Measurements from ENCODE around the gene PLEKHH2.

The PLEKHH2 gene

DNA sequence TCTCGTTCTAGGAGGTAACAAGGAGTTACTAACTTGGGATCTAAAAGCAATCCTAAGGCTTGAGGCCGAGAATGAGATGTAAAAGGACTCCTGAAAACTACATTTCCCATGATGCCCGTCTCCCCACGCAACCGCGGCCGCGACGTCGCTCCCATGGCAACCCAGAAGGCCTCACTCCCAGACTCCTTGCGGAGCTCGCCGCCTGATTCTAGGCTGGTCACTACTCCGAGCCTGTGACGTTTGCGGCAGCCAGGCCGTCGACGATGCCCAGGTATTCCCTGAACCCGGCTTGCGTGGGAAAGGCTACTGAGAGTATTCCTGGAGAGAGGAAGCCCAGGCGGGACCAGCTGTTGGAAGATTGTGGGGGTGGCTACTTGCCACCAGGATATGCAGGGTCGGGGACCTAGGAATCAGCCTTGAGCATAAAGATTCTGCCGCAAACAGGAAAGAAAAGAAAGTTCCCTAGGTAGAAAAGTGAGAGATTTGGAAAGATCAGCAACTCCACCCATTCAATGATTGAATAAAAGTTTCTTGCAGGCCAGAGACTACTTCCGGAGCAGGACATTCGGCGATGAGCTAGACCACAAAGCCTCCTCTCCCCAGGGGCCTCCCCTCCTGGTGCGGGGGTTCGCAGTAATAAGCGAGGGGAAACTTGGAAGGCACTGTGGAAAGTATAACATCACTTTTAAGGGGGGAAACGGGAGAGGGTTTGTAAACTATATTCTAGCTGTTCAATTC lies 137.0 kb downstream of the PLEKHH2 start, which contains the start of gene DYNC2LI1:
Gene DYNC2LI1, plus strand, starts transcription at position 164 of the 738 bp plus-strand sequence. Its CDS starts 100 bp downstream, at position 264.
- peak; percentile 81 for DNase-seq

DNA sequence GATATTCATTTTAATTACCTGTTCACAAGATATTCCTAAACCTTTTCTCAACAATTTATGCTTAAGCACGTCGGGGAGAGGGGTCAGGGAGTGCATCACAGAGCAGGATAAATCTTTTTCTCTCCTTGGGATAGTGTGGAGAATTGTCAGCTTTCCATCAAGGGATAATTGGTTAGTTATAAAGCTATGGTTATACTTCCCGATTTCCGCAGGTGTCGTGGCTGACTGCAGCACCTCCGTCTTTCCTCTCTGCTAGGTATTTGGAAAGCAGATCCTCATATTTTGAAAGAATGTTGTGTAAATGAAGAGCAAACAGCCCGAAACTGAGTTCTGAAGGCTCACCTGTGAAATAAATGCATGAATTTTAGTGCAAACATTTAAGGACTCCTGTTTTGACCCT lies 137.6 kb downstream of the PLEKHH2 start:
- no peak for DNase-seq

DNA sequence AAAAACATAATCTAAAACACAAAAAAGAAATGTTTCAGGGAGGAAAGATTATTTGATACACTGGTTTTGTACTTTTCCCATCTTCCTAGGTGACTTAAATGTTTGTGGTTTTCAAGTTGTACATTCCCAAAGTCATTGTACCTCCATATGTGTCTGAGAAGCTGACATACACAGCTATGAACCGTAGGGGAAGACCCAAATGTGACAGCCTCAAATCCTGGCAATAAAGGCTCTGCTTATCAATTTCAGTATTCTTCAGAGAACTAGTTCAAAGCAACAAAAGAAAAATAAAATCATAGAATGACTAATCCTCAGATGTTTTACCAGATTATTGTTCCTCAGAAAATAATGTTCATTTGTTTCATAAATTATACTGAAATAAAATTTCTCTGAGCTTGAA lies 139.3 kb downstream of the PLEKHH2 start:
- DNase-seq, result no peak

DNA sequence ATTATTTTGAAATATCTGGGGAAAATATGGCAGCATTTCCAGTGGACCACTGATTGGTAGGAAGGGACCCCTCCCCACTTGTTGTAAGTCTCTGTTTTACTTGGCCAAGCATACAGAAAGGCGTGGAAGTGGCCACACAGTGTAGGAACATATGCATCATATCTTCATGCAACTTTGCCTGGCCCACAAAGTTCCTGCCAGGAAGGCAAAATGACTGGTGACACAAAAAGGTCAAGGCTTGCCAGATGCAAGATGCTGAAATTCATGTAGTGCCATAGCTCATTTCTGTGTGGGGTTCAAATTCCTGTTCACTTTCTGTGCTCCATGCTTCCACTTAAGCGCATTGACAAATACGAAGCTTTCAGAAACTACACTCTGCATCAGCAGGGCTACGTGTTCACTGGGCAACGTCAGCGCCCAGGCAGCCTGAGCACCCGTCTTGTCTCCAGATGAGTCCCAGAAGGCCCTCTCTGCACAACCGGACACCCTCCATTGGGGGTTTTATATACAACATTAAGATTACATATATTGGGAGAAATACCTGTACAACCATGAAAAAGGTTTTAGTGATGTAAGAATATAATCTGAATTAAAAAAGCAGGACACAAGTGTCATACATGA lies 140.4 kb downstream of the PLEKHH2 start:
- DNase-seq, result no peak

DNA sequence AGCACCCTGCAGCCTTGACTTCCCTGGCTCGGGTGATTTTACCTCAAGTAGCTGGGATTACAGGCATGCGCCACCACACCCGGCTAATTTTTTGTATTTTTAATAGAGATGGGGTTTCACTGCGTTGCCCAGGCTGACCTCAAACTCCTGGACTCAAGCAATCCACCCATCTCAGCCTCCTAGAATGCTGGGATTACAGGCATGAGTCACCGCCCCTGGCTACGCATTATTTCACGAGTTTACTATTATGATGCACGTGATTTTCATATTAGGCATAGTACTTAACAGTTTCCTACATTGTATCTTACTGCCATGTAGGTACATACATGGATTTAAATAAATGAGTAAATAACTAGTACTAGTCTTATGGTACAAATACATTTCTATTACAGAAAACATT lies 141.2 kb downstream of the PLEKHH2 start:
- DNase-seq, result no peak

DNA sequence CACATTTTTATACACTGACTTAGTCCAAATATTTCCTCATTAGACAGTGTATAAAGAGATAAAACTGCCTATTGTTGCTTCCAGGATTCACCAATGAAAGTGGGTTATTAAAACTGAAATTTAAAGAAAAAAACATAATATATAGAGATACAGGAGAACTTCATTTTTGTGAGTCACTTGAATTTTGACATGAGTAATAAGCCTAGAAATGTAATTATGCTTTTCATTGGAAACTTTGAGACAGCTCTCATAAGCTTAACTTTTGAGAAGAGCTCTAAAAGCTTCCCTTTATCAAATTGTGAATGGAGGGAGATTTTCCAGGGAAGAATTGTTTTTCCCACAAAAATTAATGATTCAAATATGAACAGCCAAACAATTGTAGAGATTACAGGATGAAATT lies 150.8 kb downstream of the PLEKHH2 start:
- DNase-seq, result no peak

DNA sequence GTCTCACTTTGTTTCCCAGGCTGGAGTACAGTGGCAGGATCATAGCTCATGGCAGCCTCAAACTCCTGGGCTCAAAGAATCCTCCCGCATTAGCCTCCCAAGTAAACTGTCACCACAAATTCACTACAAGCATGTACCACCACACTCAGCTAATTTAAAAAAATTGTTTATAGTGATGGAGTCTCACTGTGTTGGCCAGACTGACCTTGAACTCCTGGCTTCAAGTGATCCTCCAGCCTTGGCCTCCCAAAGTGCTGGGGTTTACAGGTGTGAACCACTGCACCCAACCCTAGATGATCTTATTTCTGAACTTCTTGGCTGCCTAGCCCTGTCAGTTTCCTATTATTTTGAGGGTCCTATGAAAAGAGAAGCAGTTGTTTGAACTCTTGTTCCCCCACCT lies 151.6 kb downstream of the PLEKHH2 start:
- no peak for DNase-seq

DNA sequence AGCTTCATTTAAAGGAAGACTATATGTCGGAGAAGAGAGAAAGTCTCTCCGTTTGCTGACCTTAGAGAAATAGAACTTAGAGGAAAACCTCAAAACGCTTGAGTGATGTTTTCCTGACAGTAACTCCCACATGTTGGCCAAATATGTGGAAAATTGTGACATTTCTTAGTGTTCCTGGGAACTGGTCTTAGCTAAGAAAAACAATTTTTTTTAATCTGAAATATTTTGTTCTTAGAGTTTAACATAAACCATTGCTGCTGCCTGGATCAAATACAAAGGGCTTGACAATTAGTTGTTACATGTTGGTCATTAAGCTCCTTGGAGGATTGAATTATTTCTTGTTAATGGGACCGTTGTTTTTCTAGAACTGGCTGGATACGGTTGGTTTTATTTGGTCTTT lies 153.1 kb downstream of the PLEKHH2 start:
- no peak for DNase-seq

DNA sequence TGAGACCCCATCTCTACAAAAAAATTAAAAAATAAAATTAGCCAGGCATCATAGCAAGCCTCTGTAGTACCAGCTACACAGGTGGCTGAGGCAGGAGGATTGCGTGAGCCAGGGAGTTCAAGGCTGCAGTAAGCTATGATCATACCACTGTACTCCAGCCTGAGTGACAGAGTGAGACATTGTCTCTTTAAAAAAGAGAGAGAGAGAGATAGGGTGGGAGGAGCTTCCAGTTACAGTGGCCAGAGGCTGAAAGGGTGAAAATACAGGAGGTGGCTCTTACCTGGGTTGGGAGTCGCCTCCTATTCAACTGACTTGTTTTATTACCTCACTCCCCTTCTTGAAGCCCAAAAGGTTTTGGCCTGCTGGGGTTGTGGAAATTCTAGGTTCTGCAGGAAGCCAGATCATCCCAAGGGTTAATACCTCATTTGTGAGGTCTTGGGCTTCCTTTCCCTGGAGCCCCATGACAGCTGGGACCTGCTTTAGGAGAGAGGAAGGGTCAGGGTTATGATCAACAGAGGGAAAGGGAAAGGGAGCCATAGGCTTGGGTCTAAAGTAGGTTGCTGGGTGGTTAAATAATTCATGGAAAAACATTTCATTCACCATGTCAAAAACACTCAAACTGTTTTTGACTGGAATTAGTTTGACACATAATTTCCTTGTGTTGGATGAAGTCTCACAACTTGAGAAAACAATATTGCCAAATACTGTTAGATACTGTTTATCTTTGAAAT lies 154.1 kb downstream of the PLEKHH2 start:
- DNase-seq, result no peak

DNA sequence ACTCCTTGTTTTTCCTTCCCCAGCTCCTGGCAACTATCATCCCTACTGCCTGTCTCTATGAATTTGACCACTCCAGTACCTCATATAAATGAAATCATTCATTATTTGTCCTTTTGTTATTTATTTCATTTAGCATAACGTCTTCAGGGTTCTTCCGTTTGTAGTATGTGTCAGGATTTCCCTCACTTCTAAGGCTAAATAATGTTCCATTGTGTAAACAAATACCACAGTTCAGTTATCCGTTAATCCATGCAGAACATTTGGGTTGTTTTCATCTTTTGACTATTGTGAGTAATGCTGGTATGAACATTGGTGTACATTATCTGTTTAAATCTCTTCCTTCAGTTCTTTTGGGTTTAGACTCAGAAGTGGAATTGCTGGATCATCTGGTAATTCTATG lies 155.6 kb downstream of the PLEKHH2 start:
- no peak for DNase-seq

DNA sequence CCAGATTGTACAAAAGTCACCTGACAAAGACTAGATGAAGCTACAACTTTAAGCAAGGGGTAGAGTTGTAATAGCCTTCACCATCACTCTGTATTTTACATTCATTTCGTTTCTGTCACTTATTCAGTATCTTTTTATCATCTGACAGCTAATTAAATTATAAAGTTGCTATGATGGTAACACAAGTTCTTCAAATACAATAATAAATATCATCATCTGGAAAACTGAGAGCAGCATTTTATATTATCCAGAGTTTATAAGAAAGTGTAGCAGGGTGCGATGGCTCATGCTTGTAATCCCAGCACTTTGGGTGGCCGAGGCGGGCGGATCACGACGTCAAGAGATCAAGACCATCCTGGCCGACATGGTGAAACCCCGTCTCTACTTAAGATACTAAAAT lies 157.9 kb downstream of the PLEKHH2 start:
- no peak for DNase-seq

DNA sequence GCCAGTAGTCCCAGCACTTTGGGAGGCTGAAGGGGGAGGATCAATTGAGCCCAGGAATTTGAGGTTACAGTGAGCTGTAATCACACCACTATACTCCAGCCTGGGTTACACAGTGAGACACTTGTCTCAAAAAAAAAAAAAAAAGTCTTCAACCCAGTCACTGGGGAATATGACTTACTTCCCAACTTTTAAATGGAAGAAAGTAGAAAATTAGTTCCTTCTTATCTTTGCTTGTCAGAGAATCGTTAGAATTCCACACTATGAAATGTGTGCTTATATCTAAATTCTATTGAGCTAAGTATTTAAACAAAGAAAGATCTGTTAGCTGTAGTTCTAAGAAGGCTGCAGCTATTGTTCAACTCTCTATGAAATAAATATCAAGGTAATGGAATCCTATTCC lies 159.1 kb downstream of the PLEKHH2 start:
- no peak for DNase-seq

DNA sequence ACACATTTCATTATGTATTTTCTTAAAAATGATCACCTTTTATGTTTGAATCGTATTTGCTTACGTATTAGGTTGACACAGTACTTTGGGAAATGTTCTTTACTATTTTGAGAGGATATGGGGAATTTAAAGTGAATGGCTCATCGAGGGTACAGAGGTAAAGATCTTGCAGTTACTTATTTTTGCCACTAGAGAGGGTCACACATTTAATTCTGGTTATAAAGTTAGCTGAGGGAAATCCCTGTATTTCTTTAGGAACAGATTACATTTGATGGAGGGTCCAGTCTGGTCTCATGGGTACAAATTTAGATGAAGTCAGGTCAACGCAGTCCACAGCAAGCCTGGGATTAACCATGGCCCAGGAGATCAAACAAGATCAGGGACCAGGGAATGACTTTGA lies 161.2 kb downstream of the PLEKHH2 start:
- no peak for DNase-seq

DNA sequence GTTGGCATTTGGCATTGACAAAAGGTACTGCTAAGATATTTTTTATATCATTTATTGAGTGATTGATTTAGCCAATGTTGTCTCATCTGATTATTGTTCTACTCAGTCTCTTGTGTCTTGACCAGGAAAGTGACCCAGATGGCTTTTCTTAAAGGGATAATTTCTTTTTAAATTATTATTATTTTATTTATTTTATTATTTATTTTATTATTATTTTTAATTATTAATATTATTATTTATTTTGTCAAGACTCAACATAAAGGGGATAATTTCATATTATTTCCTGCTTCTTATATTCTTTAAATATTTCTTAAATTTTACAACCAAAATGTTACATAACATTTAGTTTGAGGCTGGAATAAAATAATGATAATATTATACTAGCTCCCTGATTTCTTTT lies 163.8 kb downstream of the PLEKHH2 start:
- DNase-seq, result no peak

DNA sequence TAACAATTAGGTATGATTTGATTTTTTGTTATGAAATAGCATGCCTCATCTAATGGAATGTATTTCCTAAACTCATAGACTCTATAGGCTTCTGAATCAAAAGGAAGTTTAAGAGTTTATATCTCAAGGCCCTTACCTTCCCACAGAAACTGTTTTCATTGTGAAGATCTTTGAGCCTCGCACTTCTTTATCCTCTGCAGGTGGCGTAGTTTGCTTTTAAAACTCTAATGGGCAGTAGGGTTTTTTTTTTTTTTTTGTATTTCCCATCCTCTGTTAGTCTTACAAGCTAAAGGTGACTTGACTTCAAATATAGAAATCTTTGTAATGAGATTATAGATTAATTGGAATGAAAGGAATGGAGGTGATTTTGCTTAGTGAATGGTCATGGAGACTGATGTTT lies 165.1 kb downstream of the PLEKHH2 start:
- DNase-seq, result no peak

DNA sequence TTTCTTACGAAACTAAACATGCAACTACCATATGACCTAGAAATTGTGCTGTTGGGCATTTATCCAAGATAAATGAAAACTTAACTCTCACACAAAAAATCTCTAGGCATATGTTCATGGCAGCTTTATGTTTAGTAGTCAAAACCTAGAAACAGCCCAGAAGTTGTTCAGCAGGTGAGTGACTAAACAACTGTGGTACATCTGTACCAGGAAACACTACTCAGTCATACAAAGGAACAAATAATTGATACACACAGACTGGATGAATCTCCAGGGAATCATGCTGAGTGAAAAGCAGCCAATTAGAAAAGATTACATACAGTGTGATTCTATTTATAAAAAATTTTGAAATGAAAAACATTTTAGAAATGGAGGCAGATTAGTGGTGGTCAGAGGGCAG lies 166.1 kb downstream of the PLEKHH2 start:
- no peak for DNase-seq

DNA sequence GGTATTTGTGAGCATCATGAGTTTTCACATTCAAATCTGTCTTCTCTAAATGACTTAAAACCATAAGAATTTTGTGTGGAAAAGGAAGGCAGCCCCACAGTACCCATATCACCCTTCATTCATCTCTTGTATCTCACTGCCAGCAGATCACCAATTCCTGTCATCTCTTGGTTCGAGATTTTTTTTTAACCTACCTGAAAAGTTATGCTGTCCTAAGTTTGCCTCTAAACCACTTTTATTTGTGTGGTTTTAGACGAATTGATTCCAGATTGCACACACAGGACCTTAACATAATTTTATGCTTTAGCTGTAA lies 169.6 kb downstream of the PLEKHH2 start:
- DNase-seq, result no peak

DNA sequence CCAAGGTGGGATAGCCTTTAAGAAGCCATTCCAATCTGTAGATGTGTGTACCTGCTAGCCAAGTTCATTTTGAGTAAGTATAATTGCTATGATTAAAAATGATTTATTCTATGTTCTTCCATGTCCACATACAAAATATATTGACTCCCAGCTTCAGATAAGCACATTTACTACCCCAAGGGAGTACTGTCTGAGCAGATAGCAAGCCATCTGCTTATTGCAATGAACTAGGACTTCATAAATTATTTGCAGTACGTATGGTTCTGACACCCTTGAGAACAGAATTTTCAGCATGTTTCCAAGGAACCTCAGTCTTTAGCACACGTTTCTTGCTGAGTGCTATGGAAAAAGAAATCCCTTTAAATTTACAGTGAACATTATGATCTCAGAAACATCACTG lies 173.4 kb downstream of the PLEKHH2 start:
- DNase-seq, result no peak

DNA sequence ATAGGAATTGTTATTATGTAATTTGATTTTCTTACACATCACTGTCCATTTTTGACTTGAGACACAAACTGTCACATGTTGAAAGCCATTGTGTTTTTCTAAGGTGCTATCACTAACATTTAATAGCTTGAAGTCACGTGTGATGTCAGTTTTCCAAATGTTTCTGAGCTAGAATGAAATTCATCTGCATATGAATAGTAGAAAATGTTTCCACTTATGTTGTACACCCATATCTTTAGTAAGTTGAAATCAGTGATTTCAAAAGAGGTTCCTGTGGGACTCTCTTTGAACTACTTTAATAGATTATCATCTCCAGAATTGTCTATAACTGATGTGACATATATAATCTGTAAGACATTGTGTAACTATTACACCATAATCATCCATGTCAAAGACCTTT lies 173.8 kb downstream of the PLEKHH2 start:
- no peak for DNase-seq

DNA sequence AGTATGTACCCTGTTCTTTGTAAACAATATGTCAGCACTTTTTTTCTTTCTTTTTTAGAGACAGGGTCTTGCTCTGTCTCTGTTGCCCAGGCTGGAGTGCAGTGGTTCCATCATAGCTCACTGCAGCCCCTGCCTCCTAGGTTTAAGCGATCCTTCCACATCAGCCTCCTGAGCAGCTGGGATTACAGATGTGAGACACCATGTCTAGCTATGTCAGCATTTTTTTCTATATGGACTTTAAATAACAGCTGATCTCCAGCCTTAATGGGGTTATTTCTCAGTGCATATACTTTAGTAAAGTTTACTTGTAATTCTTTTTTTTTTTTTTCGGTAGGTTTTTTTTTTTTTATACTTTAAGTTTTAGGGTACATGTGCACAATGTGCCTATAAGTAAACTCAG lies 174.9 kb downstream of the PLEKHH2 start:
- DNase-seq, result no peak

DNA sequence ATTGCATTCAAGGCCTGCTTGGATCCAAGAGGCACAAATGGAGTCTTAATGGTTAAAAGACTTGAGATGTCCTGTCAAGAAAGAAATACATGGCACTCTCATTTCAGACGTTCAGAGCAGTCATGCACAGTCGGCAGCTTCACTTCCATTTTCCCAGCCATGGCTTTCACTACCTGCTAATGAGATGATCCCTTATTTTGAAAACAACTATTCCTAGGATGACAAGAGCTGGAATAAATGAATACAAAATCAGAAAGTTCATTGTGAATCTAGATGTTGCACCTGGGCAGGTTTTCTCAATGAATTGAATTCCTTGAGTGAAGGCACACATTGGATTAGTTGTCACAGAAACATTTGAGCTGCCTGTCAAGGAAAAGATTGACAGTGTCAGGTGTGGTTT lies 175.9 kb downstream of the PLEKHH2 start:
- DNase-seq, result no peak

DNA sequence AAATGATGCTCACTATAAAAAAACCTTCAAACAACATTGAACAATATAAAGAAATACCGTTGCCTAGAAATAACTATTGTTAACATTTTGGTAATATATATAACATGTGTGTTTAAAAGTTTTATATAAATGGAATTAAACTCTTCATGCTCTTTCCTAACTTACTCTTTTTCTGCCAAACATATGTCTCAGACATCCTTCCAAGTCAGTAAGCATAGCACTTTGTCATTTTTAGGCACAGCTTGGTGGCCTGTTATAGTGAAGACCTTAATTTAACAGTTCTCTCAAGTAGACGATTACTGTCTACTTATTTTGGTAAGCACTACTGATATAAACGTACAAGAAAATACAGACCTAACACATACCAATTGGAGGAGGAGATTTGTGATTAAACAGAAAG lies 177.7 kb downstream of the PLEKHH2 start:
- DNase-seq, result no peak

Data from CD4-positive, alpha-beta T cell treated with Interleukin-21 for 1 hour (primary cell).